ENCODE results near the gene COL23A1. TPM values are rescaled to one million over a fixed set of nuclear protein-coding genes. Genes with fewer than 3 reads are reported as not detected.

Gene COL23A1
- total RNA-seq, 1 donor from 2014 or later, result 0.12 TPM

DNA sequence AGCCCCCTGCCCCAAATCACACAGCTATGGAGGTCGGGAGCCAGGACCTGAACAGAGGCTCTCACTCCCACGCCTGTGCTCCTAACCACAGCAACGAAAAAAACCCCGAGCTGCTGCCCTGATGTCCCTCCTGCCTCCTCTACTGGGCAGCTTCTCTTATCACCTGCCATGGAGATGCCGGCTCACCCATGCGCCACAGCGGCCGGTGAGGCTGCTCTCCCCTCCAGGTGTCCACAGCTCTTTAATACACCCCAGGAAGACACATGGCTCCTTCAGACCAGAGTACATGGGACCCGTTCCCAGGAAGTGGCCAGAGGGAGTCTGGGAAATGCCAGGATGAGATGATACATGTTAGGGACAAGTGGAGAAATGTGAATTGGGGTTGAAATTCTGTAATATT, 110.9 kb downstream of the COL23A1 start:
- Mint-ChIP-seq H3K27ac (ENCODE audit: unreplicated experiment) (no peak overlapping the region), H3K9me3 (ENCODE audit: low read depth) (peaks cover 13% of the 10 kb centered on the region), H3K27me3 (ENCODE audit: low read depth) (no peaks in the 10 kb centered on the region), H3K4me3 (ENCODE audit: unreplicated experiment) (no peak overlapping the region), H3K4me1 (ENCODE audit: low read depth) (no peaks in the 10 kb centered on the region), H3K36me3 (ENCODE audit: low read depth) (no peaks in the 10 kb centered on the region)
- DNase-seq (ENCODE audit: low spot score), result no peak
- TF ChIP-seq CTCF (IDR thresholded peaks at IDR 0.05), result no peak

GRCh38 chr5:178478370-178478769, 111.8 kb downstream of the COL23A1 start:
- no peak for TF ChIP-seq CTCF (IDR thresholded peaks at IDR 0.05)
- Mint-ChIP-seq H3K36me3 (ENCODE audit: low read depth) (no peaks in the 10 kb centered on the region), H3K27ac (ENCODE audit: unreplicated experiment) (no peak overlapping the region), H3K4me3 (ENCODE audit: unreplicated experiment) (no peak overlapping the region), H3K27me3 (ENCODE audit: low read depth) (no peaks in the 10 kb centered on the region), H3K4me1 (ENCODE audit: low read depth) (no peaks in the 10 kb centered on the region), H3K9me3 (ENCODE audit: low read depth) (peaks cover 13% of the 10 kb centered on the region)
- no peak for DNase-seq (ENCODE audit: low spot score)

GRCh38 chr5:178477802-178478201, 112.4 kb downstream of the COL23A1 start:
- Mint-ChIP-seq H3K36me3 (ENCODE audit: low read depth) (no peaks in the 10 kb centered on the region), H3K9me3 (ENCODE audit: low read depth) (peaks cover 13% of the 10 kb centered on the region), H3K4me3 (ENCODE audit: unreplicated experiment) (no peak overlapping the region), H3K27me3 (ENCODE audit: low read depth) (no peaks in the 10 kb centered on the region), H3K4me1 (ENCODE audit: low read depth) (no peaks in the 10 kb centered on the region), H3K27ac (ENCODE audit: unreplicated experiment) (no peak overlapping the region)
- no peak for DNase-seq (ENCODE audit: low spot score)
- TF ChIP-seq CTCF (IDR thresholded peaks at IDR 0.05), result no peak

DNA sequence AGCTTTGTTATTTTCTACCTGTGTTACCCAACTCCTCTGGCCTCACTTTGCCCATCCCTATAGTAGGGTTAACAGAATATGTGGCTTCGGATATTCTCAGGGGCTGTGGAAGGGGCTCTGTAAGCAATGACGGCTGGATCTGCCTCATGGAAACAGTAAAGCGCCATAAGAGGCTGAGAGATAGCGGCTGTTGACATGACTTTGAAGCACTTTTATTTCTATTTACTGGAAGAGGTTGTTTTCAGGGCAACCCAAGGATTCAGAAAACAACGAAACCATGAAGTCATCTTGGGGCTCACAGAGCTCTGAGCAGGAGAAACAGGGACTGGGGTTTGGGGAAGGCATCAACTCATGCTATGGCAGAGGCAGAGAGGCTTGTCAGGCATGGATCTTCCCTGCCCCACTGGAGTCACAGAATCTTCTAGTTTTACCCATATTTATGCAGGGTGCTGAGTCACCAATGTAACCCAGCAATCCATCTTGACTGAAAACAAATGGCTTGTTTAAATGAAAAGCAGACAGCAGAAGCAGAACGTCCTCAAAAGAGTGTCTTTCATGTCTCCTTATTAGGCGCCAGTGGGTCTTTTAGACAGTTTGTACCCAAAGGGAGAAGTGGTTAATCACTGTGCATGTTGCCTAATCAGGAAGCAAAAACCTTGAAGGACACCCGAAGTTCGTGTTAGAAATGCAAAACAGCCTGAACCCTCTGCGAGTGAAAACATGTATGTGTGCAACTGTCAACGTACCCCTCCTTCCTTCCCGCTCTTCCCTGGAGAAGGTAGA, 113.0 kb downstream of the COL23A1 start:
- TF ChIP-seq CTCF (IDR thresholded peaks at IDR 0.05), result no peak
- no peaks in the 10 kb centered on the region for H3K27me3 Mint-ChIP-seq (ENCODE audit: low read depth)
- no peaks in the 10 kb centered on the region for H3K4me1 Mint-ChIP-seq (ENCODE audit: low read depth)
- no peak for DNase-seq (ENCODE audit: low spot score)
- no peak overlapping the region for H3K4me3 Mint-ChIP-seq (ENCODE audit: unreplicated experiment)
- H3K9me3 Mint-ChIP-seq (ENCODE audit: low read depth), result peaks cover 13% of the 10 kb centered on the region
- H3K27ac Mint-ChIP-seq (ENCODE audit: unreplicated experiment), result no peak overlapping the region
- H3K36me3 Mint-ChIP-seq (ENCODE audit: low read depth), result no peaks in the 10 kb centered on the region

DNA sequence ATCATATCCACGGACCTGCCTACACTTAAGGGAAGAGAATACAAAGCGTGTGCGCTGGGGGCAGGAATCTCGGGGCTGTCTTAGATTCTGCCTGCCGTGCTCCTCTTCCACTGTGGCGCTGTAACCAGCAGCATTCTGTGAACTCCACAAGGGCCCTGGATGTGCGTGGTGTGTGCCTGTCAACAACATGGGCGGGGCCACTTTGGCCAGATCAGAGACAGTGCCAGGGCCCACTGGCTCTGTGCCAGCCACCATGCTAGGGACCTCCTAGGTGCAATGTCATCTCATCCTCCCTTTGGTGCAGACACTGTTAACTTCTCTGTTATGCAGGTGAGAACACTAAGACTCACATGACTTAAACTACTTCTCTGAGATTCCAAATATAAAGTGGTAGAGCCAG, 113.7 kb downstream of the COL23A1 start:
- H3K27me3 Mint-ChIP-seq (ENCODE audit: low read depth), result no peaks in the 10 kb centered on the region
- DNase-seq (ENCODE audit: low spot score), result no peak
- H3K27ac Mint-ChIP-seq (ENCODE audit: unreplicated experiment), result no peak overlapping the region
- H3K4me1 Mint-ChIP-seq (ENCODE audit: low read depth), result no peaks in the 10 kb centered on the region
- peaks cover 13% of the 10 kb centered on the region for H3K9me3 Mint-ChIP-seq (ENCODE audit: low read depth)
- TF ChIP-seq CTCF (IDR thresholded peaks at IDR 0.05), result no peak
- H3K4me3 Mint-ChIP-seq (ENCODE audit: unreplicated experiment), result no peak overlapping the region
- no peaks in the 10 kb centered on the region for H3K36me3 Mint-ChIP-seq (ENCODE audit: low read depth)

Measured in chondrocyte (in vitro differentiated cells).